ENCODE results near the gene ATP5PD.

DNA sequence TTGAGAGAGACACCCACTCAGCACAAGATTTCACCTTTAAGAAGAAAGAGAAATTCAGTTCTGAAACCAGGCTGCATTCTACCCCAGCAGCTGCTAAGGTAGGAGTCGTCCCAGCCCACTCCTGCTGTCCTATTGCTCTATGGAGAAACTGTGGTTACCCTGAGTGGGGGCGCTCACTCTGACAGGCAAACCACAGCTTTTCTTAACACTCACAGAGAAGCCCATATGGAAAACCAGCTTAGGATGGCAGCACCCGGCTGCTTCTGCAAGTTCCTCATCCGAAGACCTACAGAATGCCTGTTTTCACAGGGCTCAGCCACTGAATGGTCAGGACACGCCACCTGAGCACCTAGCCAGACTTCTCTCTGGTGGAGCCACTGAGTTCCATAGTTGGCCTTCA, 7.5 kb downstream of the ATP5PD start:
- TF ChIP-seq, protein P1, sequence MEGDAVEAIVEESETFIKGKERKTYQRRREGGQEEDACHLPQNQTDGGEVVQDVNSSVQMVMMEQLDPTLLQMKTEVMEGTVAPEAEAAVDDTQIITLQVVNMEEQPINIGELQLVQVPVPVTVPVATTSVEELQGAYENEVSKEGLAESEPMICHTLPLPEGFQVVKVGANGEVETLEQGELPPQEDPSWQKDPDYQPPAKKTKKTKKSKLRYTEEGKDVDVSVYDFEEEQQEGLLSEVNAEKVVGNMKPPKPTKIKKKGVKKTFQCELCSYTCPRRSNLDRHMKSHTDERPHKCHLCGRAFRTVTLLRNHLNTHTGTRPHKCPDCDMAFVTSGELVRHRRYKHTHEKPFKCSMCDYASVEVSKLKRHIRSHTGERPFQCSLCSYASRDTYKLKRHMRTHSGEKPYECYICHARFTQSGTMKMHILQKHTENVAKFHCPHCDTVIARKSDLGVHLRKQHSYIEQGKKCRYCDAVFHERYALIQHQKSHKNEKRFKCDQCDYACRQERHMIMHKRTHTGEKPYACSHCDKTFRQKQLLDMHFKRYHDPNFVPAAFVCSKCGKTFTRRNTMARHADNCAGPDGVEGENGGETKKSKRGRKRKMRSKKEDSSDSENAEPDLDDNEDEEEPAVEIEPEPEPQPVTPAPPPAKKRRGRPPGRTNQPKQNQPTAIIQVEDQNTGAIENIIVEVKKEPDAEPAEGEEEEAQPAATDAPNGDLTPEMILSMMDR (IDR thresholded peaks at IDR 0.05; ENCODE audit: insufficient read depth, low read depth, low read length) = no peak
- no peak for TF ChIP-seq EZH2 (IDR thresholded peaks at IDR 0.05; ENCODE audit: insufficient read depth, low read length)

All from astrocyte (in vitro differentiated cells and primary cell).